Measurements from ENCODE around the gene LZTS2. TPM values are rescaled to one million over a fixed set of nuclear protein-coding genes. Genes with fewer than 3 reads are reported as not detected.

Gene LZTS2
- total and polyA plus RNA-seq, 2 of the 4 experiments (the other 2 are of a cell fraction) = 19.2 to 101 TPM

GRCh38 chr10:100960251-100960650 is 39.4 kb upstream of the LZTS2 start:
- Histone ChIP-seq H3K18ac (ENCODE audit: low read depth, low read length) (no peak overlapping the region), H3K36me3 (ENCODE audit: control insufficient read depth, insufficient read depth, low read length) (peaks cover 26% of the 10 kb centered on the region), H3K79me1 (ENCODE audit: low read depth in 1 of 2, low read length in 2 of 2) (peaks cover 2 to 5% of the 10 kb centered on the region in 2 experiments; a peak in 1 of 4 replicates), H2AFZ (replicated peaks; ENCODE audit: low read length, poor library complexity) (no peak overlapping the region), H3K4me2 (ENCODE audit: low read depth, low read length) (no peak overlapping the region), H4K20me1 (ENCODE audit: insufficient read depth, low read length) (no peaks in the 10 kb centered on the region), H3K4ac (ENCODE audit: low read depth, low read length) (no peak overlapping the region), H2AK5ac (ENCODE audit: low read depth, low read length) (no peak overlapping the region), H3K4me3 (ENCODE audit: insufficient read depth, low read depth, low read length) (no peak overlapping the region), H2BK120ac (ENCODE audit: low read depth, low read length) (no peak overlapping the region), H3K23ac (ENCODE audit: low read depth, low read length) (no peak overlapping the region), H4K8ac (ENCODE audit: low read depth in 2 of 2, low read length in 2 of 2) (no peak overlapping the region), H4K91ac (ENCODE audit: insufficient read depth, low read depth, low read length) (no peak overlapping the region), H2BK5ac (ENCODE audit: low read depth, low read length, poor library complexity, severe bottlenecking) (no peak overlapping the region), H3K27ac (ENCODE audit: insufficient read depth, low read length) (no peak overlapping the region), H3K27me3 (ENCODE audit: control insufficient read depth, insufficient read depth, low read length) (no peaks in the 10 kb centered on the region), H3K4me1 (ENCODE audit: control insufficient read depth, insufficient read depth, low read length) (no peaks in the 10 kb centered on the region), H2BK15ac (ENCODE audit: low read depth, low read length) (no peak overlapping the region), H3K56ac (ENCODE audit: extremely low read depth, insufficient read depth, low read length) (no peak overlapping the region), H3K14ac (replicated peaks; ENCODE audit: low read depth, low read length) (no peak overlapping the region), H2AK9ac (replicated peaks; ENCODE audit: low read depth, low read length, poor library complexity) (no peak overlapping the region), H3K9me1 (ENCODE audit: insufficient read depth, low read length) (0 out of 2 replicates have a peak, but pooled peaks cover 3% of the 10 kb centered on the region), H2BK20ac (ENCODE audit: low read depth, low read length) (no peak overlapping the region), H4K5ac (ENCODE audit: low read depth, low read length) (no peak overlapping the region), H3K9ac (ENCODE audit: low read depth, low read length) (no peak overlapping the region), H3K9me3 (ENCODE audit: control insufficient read depth, insufficient read depth, low read length) (no peaks in the 10 kb centered on the region)
- in situ Hi-C loops (cut with MboI; ENCODE audit: low sequenced_read_pairs) (no loop called here), dilution Hi-C loops (cut with HindIII; ENCODE audit: low sequenced_read_pairs, unreplicated experiment) (no loop called here), intact Hi-C loops (cut with micrococcal nuclease) (loop anchor here (5.0 kb wide), 1 partner anchor 33 kb away; no protein-coding TSS in a partner anchor)
- BruUV-seq (replicated peaks) = no TSS peak
- no peak for TF ChIP-seq POLR2A (IDR thresholded peaks at IDR 0.05; ENCODE audit: low read depth, low read length)
- no peak for TF ChIP-seq ELK1 (IDR thresholded peaks at IDR 0.05; ENCODE audit: borderline replicate concordance, low read depth, low read length)
- no peak for TF ChIP-seq CHD1 (IDR thresholded peaks at IDR 0.05; ENCODE audit: low read depth, low read length)
- TF ChIP-seq SMC3 (IDR thresholded peaks at IDR 0.05; ENCODE audit: low read depth, low read length) = no peak
- DNase-seq = no peak
- no peak for ATAC-seq (ENCODE audit: low read depth)
- ChIA-PET POLR2A (ENCODE audit: unreplicated experiment) (no interaction called here), CTCF (no interaction called here)

Measured in IMR-90 (cell line).